ENCODE data around the gene ST3GAL3.

- TF ChIP-seq, protein P1, sequence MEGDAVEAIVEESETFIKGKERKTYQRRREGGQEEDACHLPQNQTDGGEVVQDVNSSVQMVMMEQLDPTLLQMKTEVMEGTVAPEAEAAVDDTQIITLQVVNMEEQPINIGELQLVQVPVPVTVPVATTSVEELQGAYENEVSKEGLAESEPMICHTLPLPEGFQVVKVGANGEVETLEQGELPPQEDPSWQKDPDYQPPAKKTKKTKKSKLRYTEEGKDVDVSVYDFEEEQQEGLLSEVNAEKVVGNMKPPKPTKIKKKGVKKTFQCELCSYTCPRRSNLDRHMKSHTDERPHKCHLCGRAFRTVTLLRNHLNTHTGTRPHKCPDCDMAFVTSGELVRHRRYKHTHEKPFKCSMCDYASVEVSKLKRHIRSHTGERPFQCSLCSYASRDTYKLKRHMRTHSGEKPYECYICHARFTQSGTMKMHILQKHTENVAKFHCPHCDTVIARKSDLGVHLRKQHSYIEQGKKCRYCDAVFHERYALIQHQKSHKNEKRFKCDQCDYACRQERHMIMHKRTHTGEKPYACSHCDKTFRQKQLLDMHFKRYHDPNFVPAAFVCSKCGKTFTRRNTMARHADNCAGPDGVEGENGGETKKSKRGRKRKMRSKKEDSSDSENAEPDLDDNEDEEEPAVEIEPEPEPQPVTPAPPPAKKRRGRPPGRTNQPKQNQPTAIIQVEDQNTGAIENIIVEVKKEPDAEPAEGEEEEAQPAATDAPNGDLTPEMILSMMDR (conservative IDR thresholded peaks at IDR 0.05): no peak
- TF ChIP-seq EZH2 (IDR thresholded peaks at IDR 0.05; ENCODE audit: low read depth): no peak
These were observed 134.2 kb downstream of the ST3GAL3 start for GRCh38 chr1:43841321-43842174.

Measured in PC-9 (cell line).